ENCODE measurements around the gene UHRF1. TPM values are rescaled to one million over a fixed set of nuclear protein-coding genes. Genes with fewer than 3 reads are reported as not detected.

Gene UHRF1
- total RNA-seq, 3 donors from 2014 or later (not counting 1 experiment from before 2014, with no cell fraction given): 2.8 to 4.6 (median 4.1) TPM

GRCh38 chr19:4986056-4986455 is 76.8 kb downstream of the UHRF1 start:
- Histone ChIP-seq H3K9me3 (ENCODE audit: control insufficient read depth, insufficient read depth, low read length) (no peaks in the 10 kb centered on the region), H3K27me3 (ENCODE audit: control insufficient read depth, insufficient read depth, low read length) (no peaks in the 10 kb centered on the region), H3K36me3 (ENCODE audit: control insufficient read depth, insufficient read depth, low read length) (no peaks in the 10 kb centered on the region), H3K4me3 (ENCODE audit: low read length) (no peak overlapping the region), H3K27ac (ENCODE audit: low read length) (no peak overlapping the region), H3K4me1 (ENCODE audit: control insufficient read depth, insufficient read depth, low read length) (peaks cover 32% of the 10 kb centered on the region)
- Mint-ChIP-seq H3K4me3 (no peak overlapping the region), H3K27me3 (ENCODE audit: low read depth in 2 of 2) (no peaks in the 10 kb centered on the region), H3K27ac (no peak overlapping the region), H3K9me3 (no peaks in the 10 kb centered on the region), H3K36me3 (no peaks in the 10 kb centered on the region), H3K4me1 (peaks cover 41 to 53% of the 10 kb centered on the region in 2 donors)
- intact Hi-C loops (cut with micrococcal nuclease): no loop called here
- DNase-seq: no peak
- no peak for TF ChIP-seq CTCF (IDR thresholded peaks at IDR 0.05)
- no peak for ATAC-seq
- WGBS (ENCODE audit: insufficient coverage): 96% methylated on average over 19 of the region's 19 CpGs

GRCh38 chr19:4986471-4986891 is 77.2 kb downstream of the UHRF1 start:
- TF ChIP-seq CTCF (IDR thresholded peaks at IDR 0.05): no peak
- no peak overlapping the region for H3K27ac ChIP-seq (ENCODE audit: low read length)
- Mint-ChIP-seq H3K9me3 (no peaks in the 10 kb centered on the region), H3K4me1 (peaks cover 41 to 48% of the 10 kb centered on the region in 2 donors), H3K27ac (peak overlapping the region in 1 of 2 donors; percentile 29), H3K36me3 (no peaks in the 10 kb centered on the region), H3K4me3 (no peak overlapping the region), H3K27me3 (ENCODE audit: low read depth in 2 of 2) (no peaks in the 10 kb centered on the region)
- intact Hi-C loops (cut with micrococcal nuclease): no loop called here
- H3K36me3 ChIP-seq (ENCODE audit: control insufficient read depth, insufficient read depth, low read length): no peaks in the 10 kb centered on the region
- peaks cover 28% of the 10 kb centered on the region for H3K4me1 ChIP-seq (ENCODE audit: control insufficient read depth, insufficient read depth, low read length)
- WGBS (ENCODE audit: insufficient coverage): 95% methylated on average over 19 of the region's 19 CpGs
- no peaks in the 10 kb centered on the region for H3K27me3 ChIP-seq (ENCODE audit: control insufficient read depth, insufficient read depth, low read length)
- H3K4me3 ChIP-seq (ENCODE audit: low read length): no peak overlapping the region
- no peaks in the 10 kb centered on the region for H3K9me3 ChIP-seq (ENCODE audit: control insufficient read depth, insufficient read depth, low read length)
- DNase-seq (no peak), ATAC-seq (no peak)

GRCh38 chr19:4987256-4987655 is 78.0 kb downstream of the UHRF1 start:
- H3K4me3 ChIP-seq (ENCODE audit: low read length): no peak overlapping the region
- DNase-seq: no peak
- TF ChIP-seq CTCF (IDR thresholded peaks at IDR 0.05): no peak
- no peak for ATAC-seq
- no peaks in the 10 kb centered on the region for H3K27me3 Mint-ChIP-seq (ENCODE audit: low read depth in 2 of 2)
- no peaks in the 10 kb centered on the region for H3K27me3 ChIP-seq (ENCODE audit: control insufficient read depth, insufficient read depth, low read length)
- H3K9me3 ChIP-seq (ENCODE audit: control insufficient read depth, insufficient read depth, low read length): no peaks in the 10 kb centered on the region
- H3K4me1 Mint-ChIP-seq: peaks cover 42 to 45% of the 10 kb centered on the region in 2 donors
- WGBS (ENCODE audit: insufficient coverage): 85% methylated on average over 11 of the region's 11 CpGs
- H3K27ac Mint-ChIP-seq: peak overlapping the region; percentile 23 to 81
- no peaks in the 10 kb centered on the region for H3K36me3 Mint-ChIP-seq
- no peaks in the 10 kb centered on the region for H3K36me3 ChIP-seq (ENCODE audit: control insufficient read depth, insufficient read depth, low read length)
- intact Hi-C loops (cut with micrococcal nuclease): no loop called here
- H3K4me1 ChIP-seq (ENCODE audit: control insufficient read depth, insufficient read depth, low read length): peaks cover 26% of the 10 kb centered on the region
- H3K27ac ChIP-seq (ENCODE audit: low read length): no peak overlapping the region
- H3K9me3 Mint-ChIP-seq: peaks cover 0 to 2% of the 10 kb centered on the region in 2 donors
- peak overlapping the region; percentile 80 for H3K4me3 Mint-ChIP-seq

- Histone ChIP-seq H3K4me1 (ENCODE audit: control insufficient read depth, insufficient read depth, low read length) (peaks cover 26% of the 10 kb centered on the region), H3K27me3 (ENCODE audit: control insufficient read depth, insufficient read depth, low read length) (no peaks in the 10 kb centered on the region), H3K36me3 (ENCODE audit: control insufficient read depth, insufficient read depth, low read length) (no peaks in the 10 kb centered on the region), H3K4me3 (ENCODE audit: low read length) (no peak overlapping the region), H3K27ac (ENCODE audit: low read length) (no peak overlapping the region), H3K9me3 (ENCODE audit: control insufficient read depth, insufficient read depth, low read length) (no peaks in the 10 kb centered on the region)
- TF ChIP-seq CTCF (IDR thresholded peaks at IDR 0.05): no peak
- H3K4me1 Mint-ChIP-seq: peaks cover 48 to 50% of the 10 kb centered on the region in 2 donors
- peak overlapping the region; percentile 80 for H3K4me3 Mint-ChIP-seq
- intact Hi-C loops (cut with micrococcal nuclease): no loop called here
- H3K27me3 Mint-ChIP-seq (ENCODE audit: low read depth in 2 of 2): no peaks in the 10 kb centered on the region
- peak in 2 of 3 donors; percentile 34 to 66 for ATAC-seq
- WGBS (ENCODE audit: insufficient coverage): 76% methylated on average over 24 of the region's 24 CpGs
- no peak for DNase-seq
- H3K36me3 Mint-ChIP-seq: peaks cover 5% of the 10 kb centered on the region
- peaks cover 0 to 2% of the 10 kb centered on the region in 2 donors for H3K9me3 Mint-ChIP-seq
- H3K27ac Mint-ChIP-seq: peak overlapping the region; percentile 23 to 81
Measured at GRCh38 chr19:4987692-4988370, 78.5 kb downstream of the UHRF1 start.
